Activated gamma-delta T cell (primary cell): Measurements from ENCODE around the gene LRMDA.

Experiments
- DNase-seq: peaks from one replicate; lab custom pipeline; 2025; lab: John Stamatoyannopoulos, UW

LRMDA gene

GRCh38 chr10:75957314-75958120 is 526.1 kb downstream of the LRMDA start:
- no peak for DNase-seq

GRCh38 chr10:75959209-75959608 is 527.8 kb downstream of the LRMDA start:
- no peak for DNase-seq

DNA sequence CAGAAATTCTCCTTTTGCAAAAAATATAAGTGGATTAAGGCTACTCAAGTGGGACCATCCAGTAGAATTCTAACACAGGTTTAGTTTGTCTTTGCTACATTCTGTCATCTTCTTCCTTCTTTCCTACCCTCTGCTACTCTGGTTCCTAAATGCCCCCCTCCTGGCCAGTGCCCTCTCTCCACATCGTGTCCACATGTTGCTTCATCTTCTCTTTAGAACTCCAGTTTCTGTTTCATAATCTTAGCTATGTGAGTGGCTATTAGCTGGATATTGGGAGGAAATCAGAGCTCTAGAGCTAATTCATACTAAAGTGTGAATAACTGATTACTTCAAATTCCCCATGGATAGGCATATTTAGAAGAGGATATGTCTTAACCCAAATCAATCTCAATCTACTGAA is 528.5 kb downstream of the LRMDA start:
- no peak for DNase-seq

DNA sequence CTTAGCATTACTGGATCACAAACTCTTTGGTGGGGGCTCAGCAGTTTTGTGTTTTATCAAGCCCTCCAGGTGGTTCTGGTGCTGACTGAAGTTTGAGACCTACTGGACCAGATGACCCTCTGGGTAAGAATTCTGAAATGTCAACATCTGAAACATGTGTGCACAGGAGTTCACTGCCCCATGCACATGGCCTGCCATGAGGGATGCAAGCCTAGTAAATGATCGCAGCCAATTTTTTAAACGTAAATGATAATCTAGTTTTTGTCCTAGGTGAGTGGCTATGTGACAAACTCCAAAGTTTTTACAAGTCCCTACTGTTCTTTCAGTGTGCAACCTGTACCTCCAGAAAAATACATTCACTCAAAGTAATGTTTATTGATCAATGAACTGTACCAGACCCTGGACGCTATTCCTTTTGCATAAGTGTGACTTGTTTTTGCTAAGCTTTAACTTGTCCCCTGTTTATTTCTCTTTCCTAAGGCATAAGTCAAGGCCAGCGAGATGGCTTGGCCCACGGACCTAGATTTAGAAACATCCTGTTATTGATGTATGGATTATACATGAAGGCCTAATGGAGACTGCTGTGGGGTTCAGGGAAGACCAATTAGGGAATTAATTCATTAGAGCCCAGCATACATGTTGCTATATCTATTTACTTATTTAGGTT is 531.1 kb downstream of the LRMDA start:
- DNase-seq, result no peak

DNA sequence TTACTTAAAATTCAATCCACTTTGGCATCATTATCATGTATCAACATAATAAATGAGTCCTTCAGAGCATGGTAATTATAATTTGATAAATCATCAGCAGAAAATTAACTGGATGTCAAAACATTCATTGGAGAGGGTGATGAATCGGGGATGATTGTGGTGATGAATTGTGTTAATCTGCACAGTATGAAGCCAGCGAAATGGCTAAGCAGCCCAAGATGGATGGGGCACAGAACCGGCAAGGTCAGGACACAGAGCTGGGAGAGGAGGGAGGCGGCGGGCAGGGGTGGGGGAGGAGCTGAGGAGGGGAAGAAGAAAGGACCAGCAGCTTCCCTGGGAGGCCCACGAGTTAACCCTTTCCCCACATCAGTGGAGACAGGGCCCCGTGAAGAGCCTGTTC is 536.1 kb downstream of the LRMDA start:
- no peak for DNase-seq

DNA sequence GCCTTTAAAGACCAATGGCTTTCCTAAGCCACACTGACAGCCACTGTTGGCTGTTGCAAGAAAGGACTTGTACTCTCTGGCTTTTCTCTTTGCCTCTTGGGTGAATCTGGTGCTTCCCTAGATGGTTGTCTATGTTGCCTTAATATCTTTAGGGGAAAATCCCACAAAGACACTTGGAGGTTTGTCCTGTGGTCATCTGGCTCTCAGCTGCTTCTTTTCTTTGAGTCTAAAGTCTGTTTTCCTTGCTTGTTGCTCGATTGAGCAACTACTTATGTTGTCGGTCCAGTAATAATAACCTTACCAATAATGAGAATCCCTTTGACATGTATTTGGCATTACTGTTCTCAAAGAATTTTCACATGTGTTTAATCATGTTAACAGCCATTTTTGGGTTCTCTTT is 537.6 kb downstream of the LRMDA start:
- DNase-seq, result no peak

GRCh38 chr10:75971402-75972211 is 540.2 kb downstream of the LRMDA start:
- no peak for DNase-seq

DNA sequence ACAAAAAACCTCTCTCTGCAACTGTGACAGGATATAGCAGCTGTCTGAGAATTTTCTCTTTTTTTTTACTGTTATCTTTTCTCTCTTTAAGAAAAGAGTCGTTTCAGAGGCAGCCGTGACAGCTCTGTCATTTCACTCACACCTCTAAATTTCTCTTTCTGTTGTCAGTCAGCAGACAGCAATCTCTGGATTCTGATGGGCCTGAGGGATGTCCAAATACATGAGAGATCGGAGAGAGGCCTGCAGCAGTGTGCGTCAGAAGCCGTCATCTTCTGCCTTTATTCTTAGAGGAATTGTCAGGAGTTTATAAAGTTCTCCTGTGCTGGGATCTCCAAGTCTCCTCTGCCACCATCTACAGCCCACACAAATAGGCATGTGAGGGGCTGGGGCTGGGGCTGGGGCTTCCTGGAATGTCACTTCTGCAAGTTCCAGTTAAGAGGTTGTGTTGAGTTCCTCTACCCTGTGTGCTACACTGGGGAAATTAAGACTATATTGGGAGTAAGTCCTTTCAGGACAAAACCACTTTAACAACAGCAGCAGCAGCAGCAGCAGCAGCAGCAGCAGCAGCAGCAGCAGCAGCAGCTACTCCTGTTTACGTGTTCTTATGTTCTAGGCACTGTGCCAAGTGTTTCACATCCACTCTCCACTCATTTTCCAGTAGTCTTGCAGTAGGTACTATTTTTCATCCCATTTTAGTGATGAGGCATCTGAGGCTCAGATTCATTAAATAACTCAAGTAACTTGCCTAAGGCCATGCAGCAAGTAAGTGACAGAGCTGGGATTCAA is 541.3 kb downstream of the LRMDA start:
- no peak for DNase-seq

DNA sequence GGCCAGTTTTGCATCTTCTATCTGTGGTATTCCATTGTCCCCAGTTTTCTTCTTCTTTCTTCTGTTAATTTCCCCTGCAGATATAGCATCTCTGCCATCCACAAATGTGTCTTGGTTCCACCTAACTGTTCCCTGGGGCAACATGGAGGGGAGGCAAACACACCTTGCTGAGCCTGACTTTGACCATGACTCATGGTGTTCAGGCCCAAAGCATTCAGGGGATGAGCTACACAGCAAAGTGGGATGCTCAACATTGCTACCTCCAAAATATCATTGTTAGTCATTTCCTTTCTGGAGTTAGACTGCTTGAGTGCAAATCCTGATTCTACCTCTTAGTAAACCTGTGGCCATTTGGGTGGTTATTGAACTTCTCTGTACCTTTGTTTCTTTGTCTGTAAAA is 542.7 kb downstream of the LRMDA start:
- no peak for DNase-seq

- DNase-seq, result no peak
These were observed 545.3 kb downstream of the LRMDA start for GRCh38 chr10:75976681-75977080.

- no peak for DNase-seq
These were observed 545.7 kb downstream of the LRMDA start for GRCh38 chr10:75977139-75977538.

- no peak for DNase-seq
These were observed 546.8 kb downstream of the LRMDA start for GRCh38 chr10:75978213-75978612.

- no peak for DNase-seq
These were observed 549.1 kb downstream of the LRMDA start for GRCh38 chr10:75980419-75981002.

DNA sequence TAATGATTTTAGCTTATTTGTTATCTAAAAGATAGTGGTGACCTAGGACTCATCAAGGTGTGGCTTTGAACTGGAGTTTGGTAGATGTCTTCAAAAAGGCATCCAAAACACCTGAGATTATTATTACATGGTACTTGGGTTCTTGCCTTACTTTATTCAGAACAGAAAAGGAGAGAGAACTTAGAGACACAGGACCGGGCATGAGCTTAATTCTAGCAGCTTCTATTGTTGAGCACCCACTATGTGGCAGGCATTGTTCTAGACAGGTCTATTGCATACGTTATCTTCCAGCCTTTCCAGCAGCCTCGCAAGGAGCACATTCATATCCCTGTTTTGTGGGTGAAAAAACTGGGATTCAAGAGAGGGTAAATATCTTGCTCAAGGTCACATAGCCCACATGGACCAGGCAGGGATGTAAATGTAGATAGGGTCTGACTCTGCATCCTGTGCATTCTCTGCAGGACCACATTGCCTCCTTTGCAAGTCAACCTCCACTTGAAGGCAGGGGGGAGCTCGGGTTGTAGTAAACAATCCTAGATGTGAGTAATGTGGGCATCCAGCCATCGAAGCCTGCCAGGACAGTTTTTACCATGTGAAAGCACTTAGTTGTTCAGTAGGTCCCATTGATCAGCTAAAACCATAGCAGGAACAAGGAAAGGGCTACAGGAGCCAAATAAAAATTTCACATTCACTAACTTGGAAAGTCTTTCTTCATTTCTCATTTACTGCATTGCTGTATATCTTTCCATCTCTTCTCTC is 551.4 kb downstream of the LRMDA start:
- no peak for DNase-seq

- no peak for DNase-seq
These were observed 552.6 kb downstream of the LRMDA start for GRCh38 chr10:75984067-75984466.

GRCh38 chr10:75987616-75988015 is 556.2 kb downstream of the LRMDA start:
- DNase-seq, result no peak

GRCh38 chr10:75994357-75995040 is 563.1 kb downstream of the LRMDA start:
- no peak for DNase-seq

DNA sequence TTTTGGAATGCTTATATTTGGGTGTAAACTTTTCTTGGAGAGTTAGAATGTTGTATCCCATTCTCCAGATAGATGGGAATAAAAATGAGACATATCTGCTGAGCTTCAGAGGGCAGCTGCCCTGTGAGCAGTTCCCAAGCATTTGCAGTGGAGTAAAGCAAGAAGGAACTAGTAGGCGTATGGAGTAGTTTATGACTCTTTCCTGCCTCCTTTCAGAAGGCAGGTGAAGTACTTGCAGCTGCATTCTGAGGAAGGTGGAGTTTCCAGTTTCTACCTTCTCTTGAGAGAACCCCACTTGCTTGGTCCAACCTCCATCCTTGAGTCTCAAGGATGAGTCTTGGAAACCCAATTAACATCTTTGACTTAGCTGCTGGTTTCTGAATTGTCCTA is 563.6 kb downstream of the LRMDA start:
- DNase-seq, result no peak

- DNase-seq, result no peak
These were observed 564.3 kb downstream of the LRMDA start for GRCh38 chr10:75995720-75996119.

DNA sequence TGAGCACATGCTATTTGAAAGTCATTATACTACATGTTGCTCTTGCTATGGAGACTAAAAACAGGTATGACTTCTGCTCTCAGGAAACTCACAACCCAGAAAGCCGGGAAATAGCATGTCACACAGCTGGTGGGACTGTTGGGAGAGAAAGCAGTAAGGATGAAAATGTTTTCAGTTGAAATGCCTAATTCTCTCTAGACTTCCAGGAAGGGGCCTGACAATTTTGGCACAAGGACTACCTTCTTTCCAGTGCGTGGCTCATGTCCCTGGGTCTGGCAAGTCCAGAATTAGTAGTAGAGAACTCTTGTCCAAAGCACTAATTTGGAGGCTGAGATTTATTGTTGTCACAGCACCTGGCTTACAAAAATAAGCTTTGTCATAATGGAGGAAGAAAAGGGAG is 567.6 kb downstream of the LRMDA start:
- no peak for DNase-seq
